ENCODE measurements around the gene PGF.

The PGF gene

GRCh38 chr14:74977901-74978385, 22.5 kb upstream of the PGF start:
- DNase-seq = peak; percentile 30

- peak; percentile 44 for DNase-seq
Measured at GRCh38 chr14:74977164-74977900, 21.9 kb upstream of the PGF start.

- peak; percentile 29 for DNase-seq
Measured at GRCh38 chr14:74976264-74977113, 21.1 kb upstream of the PGF start.

GRCh38 chr14:74975059-74975810, 19.8 kb upstream of the PGF start:
- no peak for DNase-seq

- no peak for DNase-seq
Measured at GRCh38 chr14:74974364-74975058, 19.1 kb upstream of the PGF start.

- no peak for DNase-seq
Measured at GRCh38 chr14:74973905-74974363, 18.5 kb upstream of the PGF start.

GRCh38 chr14:74973003-74973653, 17.7 kb upstream of the PGF start:
- peak; percentile 67 for DNase-seq

GRCh38 chr14:74968811-74969210, 13.4 kb upstream of the PGF start:
- no peak for DNase-seq

- DNase-seq = no peak
Measured at GRCh38 chr14:74965486-74966153, 10.2 kb upstream of the PGF start.

GRCh38 chr14:74964787-74965485, 9.5 kb upstream of the PGF start:
- DNase-seq = no peak

- DNase-seq = no peak
Measured at GRCh38 chr14:74963705-74964271, 8.4 kb upstream of the PGF start.

GRCh38 chr14:74963178-74963704, 7.8 kb upstream of the PGF start:
- no peak for DNase-seq

GRCh38 chr14:74962493-74962892, 7.1 kb upstream of the PGF start:
- no peak for DNase-seq

GRCh38 chr14:74962046-74962445, 6.6 kb upstream of the PGF start:
- no peak for DNase-seq

- no peak for DNase-seq
Measured at GRCh38 chr14:74961238-74961911, 6.0 kb upstream of the PGF start.

GRCh38 chr14:74960736-74961135, 5.3 kb upstream of the PGF start:
- no peak for DNase-seq

- DNase-seq = no peak
Measured at GRCh38 chr14:74959596-74960180, 4.3 kb upstream of the PGF start.

- no peak for DNase-seq
Measured at GRCh38 chr14:74956280-74957072, 1.1 kb upstream of the PGF start.

- no peak for DNase-seq
Measured at GRCh38 chr14:74956027-74956279, 556 bp upstream of the PGF start.

All from activated CD8-positive, alpha-beta memory T cell treated with anti-CD3 and anti-CD28 coated beads, Interleukin-2, amount 50 U/mL, for 48 hours (primary cell).